Bronchial epithelial cell (primary cell): ENCODE data around the gene SEMA3E. TPM values are rescaled to one million over a fixed set of nuclear protein-coding genes. Genes with fewer than 3 reads are reported as not detected.

ENCODE experiments used
- DNase-seq: peaks from one replicate; pipeline ENCODE4 v3.0.0-alpha.2; 2010; ENCODE audit warnings: low read depth
- FAIRE-seq: peaks from 2 replicates; lab custom pipeline; 2011; peaks lifted over from hg19 to GRCh38; lab: Jason Lieb, UNC
- H3K27me3 ChIP-seq: 2 replicates; pipeline ENCODE4 v1.5.1; 2011; ENCODE audit warnings: low read length; ENCODE audit not compliant: control insufficient read depth, insufficient read depth
- H3K36me3 ChIP-seq: 2 replicates; pipeline ENCODE4 v1.5.1; 2011; ENCODE audit warnings: low read length; ENCODE audit not compliant: control insufficient read depth, insufficient read depth
- H3K4me3 ChIP-seq: 2 replicates; pipeline ENCODE4 v1.5.1; 2011; ENCODE audit warnings: mild to moderate bottlenecking, low read depth, low read length, control low read depth
- total RNA-seq: library from RNA; depleted of rRNA; stranded (reverse); fragments of >200 nt; gene quantifications from 2 replicates; pipeline ENCODE4 v1.2.1, GENCODE V29; 2014
- TF ChIP-seq, protein P1 (sequence below): IDR thresholded peaks from 2 replicates; pipeline ENCODE4 v1.5.1; 2011; ENCODE audit warnings: mild to moderate bottlenecking, moderate library complexity, low read length, control low read depth, inconsistent platforms; ENCODE audit not compliant: insufficient read depth, severe bottlenecking

Gene SEMA3E
- total RNA-seq, 1 donor from 2014 or later: under 0.01 TPM

DNA sequence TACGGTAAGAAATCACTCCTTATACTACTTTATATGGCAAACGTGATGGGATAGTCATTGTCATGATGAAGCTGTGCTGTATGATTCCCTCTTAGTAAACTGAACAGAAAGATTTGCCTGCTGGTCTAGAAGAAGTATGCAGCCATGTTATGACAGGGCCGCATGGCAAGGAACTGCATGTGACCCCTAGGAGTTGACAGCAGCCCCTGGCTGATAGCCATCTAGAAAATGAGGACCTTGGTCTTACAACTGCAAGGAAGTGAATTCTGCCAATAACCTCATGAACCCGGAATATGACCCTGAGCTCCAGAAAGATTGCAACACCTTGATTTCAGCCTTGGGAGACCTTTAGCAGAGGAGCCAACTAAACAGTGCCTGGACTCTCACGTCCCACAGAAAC lies 193.3 kb downstream of the SEMA3E start:
- Histone ChIP-seq H3K4me3 (no peak overlapping the region), H3K27me3 (no peaks in the 10 kb centered on the region), H3K36me3 (no peaks in the 10 kb centered on the region)
- TF ChIP-seq, protein P1, sequence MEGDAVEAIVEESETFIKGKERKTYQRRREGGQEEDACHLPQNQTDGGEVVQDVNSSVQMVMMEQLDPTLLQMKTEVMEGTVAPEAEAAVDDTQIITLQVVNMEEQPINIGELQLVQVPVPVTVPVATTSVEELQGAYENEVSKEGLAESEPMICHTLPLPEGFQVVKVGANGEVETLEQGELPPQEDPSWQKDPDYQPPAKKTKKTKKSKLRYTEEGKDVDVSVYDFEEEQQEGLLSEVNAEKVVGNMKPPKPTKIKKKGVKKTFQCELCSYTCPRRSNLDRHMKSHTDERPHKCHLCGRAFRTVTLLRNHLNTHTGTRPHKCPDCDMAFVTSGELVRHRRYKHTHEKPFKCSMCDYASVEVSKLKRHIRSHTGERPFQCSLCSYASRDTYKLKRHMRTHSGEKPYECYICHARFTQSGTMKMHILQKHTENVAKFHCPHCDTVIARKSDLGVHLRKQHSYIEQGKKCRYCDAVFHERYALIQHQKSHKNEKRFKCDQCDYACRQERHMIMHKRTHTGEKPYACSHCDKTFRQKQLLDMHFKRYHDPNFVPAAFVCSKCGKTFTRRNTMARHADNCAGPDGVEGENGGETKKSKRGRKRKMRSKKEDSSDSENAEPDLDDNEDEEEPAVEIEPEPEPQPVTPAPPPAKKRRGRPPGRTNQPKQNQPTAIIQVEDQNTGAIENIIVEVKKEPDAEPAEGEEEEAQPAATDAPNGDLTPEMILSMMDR: no peak
- DNase-seq: no peak
- no peak for FAIRE-seq

GRCh38 chr7:83452256-83452655 lies 196.7 kb downstream of the SEMA3E start:
- H3K36me3 ChIP-seq: no peaks in the 10 kb centered on the region
- DNase-seq (no peak), FAIRE-seq (no peak)
- TF ChIP-seq, protein P1: no peak
- H3K27me3 ChIP-seq: no peaks in the 10 kb centered on the region
- no peak overlapping the region for H3K4me3 ChIP-seq

DNA sequence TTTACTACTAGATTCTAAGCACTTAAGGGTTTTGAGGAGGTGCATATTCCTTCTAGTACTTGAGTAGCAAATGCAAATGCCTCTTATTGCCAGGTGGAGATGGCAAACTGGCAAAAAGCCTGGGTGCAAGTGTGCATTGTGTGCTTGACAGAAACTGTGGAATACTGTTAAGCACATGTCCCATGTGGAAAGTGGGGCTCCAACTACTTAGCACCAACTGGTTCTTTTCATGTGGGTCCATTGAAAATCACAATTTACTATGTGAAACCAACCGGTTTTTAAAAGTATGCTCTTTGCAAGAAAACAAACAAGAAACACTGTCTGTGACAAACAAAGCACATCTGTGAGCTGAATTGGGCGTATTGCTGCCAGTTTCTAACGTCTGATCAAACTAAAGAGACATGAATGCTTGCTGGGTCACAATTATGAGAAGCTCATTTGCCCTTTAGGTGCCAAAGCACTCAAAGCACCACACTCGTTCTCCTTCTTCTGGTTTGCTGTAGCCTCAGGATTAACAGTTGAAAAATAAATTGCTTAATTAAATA lies 197.4 kb downstream of the SEMA3E start:
- H3K4me3 ChIP-seq: no peak overlapping the region
- no peaks in the 10 kb centered on the region for H3K36me3 ChIP-seq
- no peak for DNase-seq
- no peaks in the 10 kb centered on the region for H3K27me3 ChIP-seq
- TF ChIP-seq, protein P1: no peak
- no peak for FAIRE-seq

DNA sequence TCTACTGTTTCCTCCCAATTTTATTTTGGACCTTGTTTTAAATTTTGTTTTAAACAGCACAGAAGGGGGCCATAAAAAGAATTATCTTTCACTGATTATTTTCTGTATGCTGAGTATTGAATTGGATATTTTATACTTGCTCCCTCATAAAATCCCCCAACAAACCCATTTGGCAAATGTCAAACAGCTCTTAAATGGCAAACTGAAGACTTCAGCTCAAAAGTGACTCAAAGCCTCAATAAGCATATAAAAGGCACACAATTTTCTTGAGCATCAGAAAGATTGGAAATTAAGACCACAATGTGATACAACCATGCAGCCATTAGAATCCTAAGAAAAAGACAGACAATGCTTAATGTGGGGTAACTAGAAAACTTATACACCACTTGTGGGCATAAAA lies 199.2 kb downstream of the SEMA3E start:
- no peak overlapping the region for H3K4me3 ChIP-seq
- H3K27me3 ChIP-seq: no peaks in the 10 kb centered on the region
- FAIRE-seq (no peak), DNase-seq (no peak)
- TF ChIP-seq, protein P1: no peak
- H3K36me3 ChIP-seq: no peaks in the 10 kb centered on the region

GRCh38 chr7:83447681-83448080 lies 201.3 kb downstream of the SEMA3E start:
- Histone ChIP-seq H3K4me3 (no peak overlapping the region), H3K36me3 (no peaks in the 10 kb centered on the region), H3K27me3 (no peaks in the 10 kb centered on the region)
- TF ChIP-seq, protein P1: no peak
- no peak for DNase-seq
- no peak for FAIRE-seq

DNA sequence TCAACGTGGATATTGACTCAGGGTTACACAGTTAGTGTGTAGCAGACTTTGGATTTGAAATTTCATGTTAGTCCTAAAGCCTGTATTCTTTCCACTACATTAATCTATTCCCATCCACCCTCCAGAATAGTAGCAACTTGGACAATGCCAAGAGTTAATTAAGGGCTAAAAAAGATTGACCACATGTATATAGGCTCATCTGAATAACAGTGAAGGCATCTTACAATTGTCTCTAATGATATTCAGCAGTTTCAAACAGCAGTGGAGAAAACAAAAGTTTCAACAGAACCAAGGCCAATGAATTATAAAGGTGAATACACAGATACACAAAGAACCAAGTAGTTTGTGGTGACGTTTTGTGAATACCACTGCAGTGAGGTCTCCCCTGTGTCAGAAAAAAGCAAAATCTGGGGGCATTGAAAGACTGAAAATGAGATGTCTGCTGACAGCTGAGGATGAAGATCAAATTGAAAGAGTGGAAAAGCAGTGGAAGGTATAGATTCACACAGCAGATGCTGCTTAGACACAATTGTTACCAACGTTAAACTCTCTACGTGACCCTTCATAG lies 202.8 kb downstream of the SEMA3E start:
- Histone ChIP-seq H3K27me3 (no peaks in the 10 kb centered on the region), H3K4me3 (no peak overlapping the region), H3K36me3 (no peaks in the 10 kb centered on the region)
- TF ChIP-seq, protein P1: no peak
- FAIRE-seq (no peak), DNase-seq (no peak)
